Activated CD4-positive, alpha-beta T cell treated with anti-CD3 and anti-CD28 coated beads for 36 hours (primary cell): ENCODE measurements around the gene SLCO3A1. TPM values are rescaled to one million over a fixed set of nuclear protein-coding genes. Genes with fewer than 3 reads are reported as not detected.

ENCODE experiments used
- ATAC-seq: fragments of 200-7000 bp; cut with Tn5 transposase; one replicate; pipeline ENCODE4 v1.10.0; 2021; ENCODE audit warnings: mild to moderate bottlenecking, moderate library complexity
- CTCF ChIA-PET: fragments of 350-600 bp; sonication (Branson Sonifier 250); formaldehyde crosslinking; loops from one replicate; lab custom pipeline; 2021; ENCODE audit warnings: antibody characterized with exemption; lab: Charles Lee
- POLR2A ChIA-PET: fragments of 350-600 bp; sonication (Branson Sonifier 250); formaldehyde crosslinking; loops from one replicate; lab custom pipeline; 2021; ENCODE audit warnings: antibody characterized with exemption, inconsistent platforms; lab: Charles Lee
- DNase-seq: peaks from one replicate; pipeline ENCODE4 v3.0.0-alpha.2; 2020
- H3K27ac Mint-ChIP-seq: one replicate; pipeline ENCODE4 v1.8.0; 2021; ENCODE audit warnings: mixed read lengths
- H3K27me3 Mint-ChIP-seq: one replicate; pipeline ENCODE4 v1.8.0; 2021; ENCODE audit warnings: mixed read lengths
- H3K36me3 Mint-ChIP-seq: one replicate; pipeline ENCODE4 v1.8.0; 2021; ENCODE audit warnings: low read depth, mixed read lengths
- H3K4me1 Mint-ChIP-seq: one replicate; pipeline ENCODE4 v1.8.0; 2021; ENCODE audit warnings: mixed read lengths
- H3K4me3 Mint-ChIP-seq: one replicate; pipeline ENCODE4 v1.8.0; 2021; ENCODE audit warnings: mild to moderate bottlenecking, moderate library complexity, mixed read lengths
- H3K9me3 Mint-ChIP-seq: one replicate; pipeline ENCODE4 v1.8.0; 2021; ENCODE audit warnings: low read depth, mixed read lengths
- intact Hi-C, 2 experiments: fragments of 100-400 bp; cut with DNase I in 1 of 2; cut with micrococcal nuclease in 1 of 2; formaldehyde crosslinking; loops; one replicate each; pipeline versions ENCODE4 v1.14.2 to v1.15.1; 2022 to 2024; cut with DNase I, micrococcal nuclease
- total RNA-seq, 2 experiments: library from RNA; stranded (reverse); gene quantifications; one replicate each; pipeline ENCODE4 v1.2.3, GENCODE V29; 2021

The SLCO3A1 gene
- total RNA-seq, 2 experiments from 2014 or later, result 5.6 to 5.8 TPM

DNA sequence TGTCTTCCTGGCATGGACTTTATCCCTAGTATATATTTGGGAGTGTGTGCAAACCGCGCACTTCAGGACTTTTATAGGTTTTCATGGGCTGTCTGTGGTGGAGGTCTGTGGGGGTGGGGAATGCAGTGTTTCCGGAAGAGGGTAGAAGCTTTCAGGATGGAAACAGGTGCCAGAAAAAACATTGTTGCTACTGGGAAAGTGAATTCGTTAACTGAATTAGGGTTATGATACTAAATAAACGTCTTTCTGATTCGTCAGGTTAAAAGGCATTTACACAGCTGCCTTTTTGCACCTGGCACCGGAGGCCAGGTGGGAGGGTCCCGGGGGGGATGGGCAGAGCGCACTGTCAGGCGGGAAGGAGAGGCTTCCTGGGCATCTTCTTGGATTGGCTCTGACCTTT, 62.1 kb downstream of the SLCO3A1 start:
- CTCF ChIA-PET, result no interaction called here
- Mint-ChIP-seq H3K27me3 (no peaks in the 10 kb centered on the region), H3K4me1 (no peaks in the 10 kb centered on the region), H3K9me3 (no peaks in the 10 kb centered on the region), H3K27ac (no peak overlapping the region), H3K4me3 (no peak overlapping the region), H3K36me3 (peaks cover 8% of the 10 kb centered on the region)
- ATAC-seq, result no peak
- DNase-seq, result no peak
- POLR2A ChIA-PET, result no interaction called here
- intact Hi-C loops, result no loop called here

DNA sequence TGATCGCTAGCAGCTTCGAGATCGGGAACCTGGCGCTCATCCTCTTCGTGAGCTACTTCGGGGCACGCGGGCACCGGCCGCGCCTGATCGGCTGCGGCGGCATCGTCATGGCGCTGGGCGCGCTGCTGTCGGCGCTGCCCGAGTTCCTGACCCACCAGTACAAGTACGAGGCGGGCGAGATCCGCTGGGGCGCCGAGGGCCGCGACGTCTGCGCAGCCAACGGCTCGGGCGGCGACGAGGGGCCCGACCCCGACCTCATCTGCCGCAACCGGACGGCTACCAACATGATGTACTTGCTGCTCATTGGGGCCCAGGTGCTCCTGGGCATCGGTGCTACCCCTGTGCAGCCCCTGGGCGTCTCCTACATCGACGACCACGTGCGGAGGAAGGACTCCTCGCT, 62.5 kb downstream of the SLCO3A1 start:
- Mint-ChIP-seq H3K9me3 (no peaks in the 10 kb centered on the region), H3K4me3 (no peak overlapping the region), H3K36me3 (peaks cover 8% of the 10 kb centered on the region), H3K4me1 (peaks cover 3% of the 10 kb centered on the region), H3K27ac (no peak overlapping the region), H3K27me3 (no peaks in the 10 kb centered on the region)
- ATAC-seq (no peak), DNase-seq (no peak)
- POLR2A ChIA-PET, result no interaction called here
- CTCF ChIA-PET, result interaction anchor here (1.1 kb wide), 1 partner anchor 30 kb away, joined by 4 read pairs; no protein-coding TSS in a partner anchor
- intact Hi-C loops, result no loop called here

DNA sequence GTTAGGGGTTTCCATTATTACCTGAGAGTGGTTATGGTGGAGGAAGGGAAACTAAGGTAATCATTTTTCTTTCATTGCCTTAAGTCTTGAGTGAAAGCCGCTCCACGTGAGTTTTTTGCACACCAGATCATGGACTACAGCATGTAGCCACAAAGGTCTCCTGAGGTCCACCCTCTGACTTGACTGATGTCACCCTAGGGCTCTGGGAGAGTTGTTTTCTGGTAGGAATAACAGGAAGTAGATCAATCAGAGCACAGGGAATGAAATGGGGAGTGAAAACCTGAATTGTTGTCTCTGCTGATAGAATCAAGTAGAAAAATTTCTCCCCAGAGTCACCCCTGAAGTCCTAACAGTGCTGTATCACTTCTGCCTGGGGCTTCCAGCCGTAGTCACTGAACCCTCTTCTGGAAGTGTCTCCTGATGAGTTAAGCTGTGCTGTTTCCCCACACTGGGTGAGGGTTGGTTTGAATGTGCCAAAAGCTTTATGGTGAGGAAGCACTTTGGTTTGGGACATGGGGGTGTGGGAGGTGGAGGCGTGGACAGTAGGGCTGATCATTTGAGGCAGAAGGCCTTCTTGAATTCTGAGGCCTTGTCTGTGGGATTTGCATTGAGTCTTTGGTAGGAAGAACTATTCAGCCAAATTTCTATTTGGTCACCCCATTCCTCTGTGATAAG, 64.3 kb downstream of the SLCO3A1 start:
- DNase-seq (no peak), ATAC-seq (no peak)
- peaks cover 8% of the 10 kb centered on the region for H3K36me3 Mint-ChIP-seq
- ChIA-PET CTCF (no interaction called here), POLR2A (no interaction called here)
- no peaks in the 10 kb centered on the region for H3K27me3 Mint-ChIP-seq
- intact Hi-C loops, result no loop called here
- H3K4me3 Mint-ChIP-seq, result no peak overlapping the region
- H3K9me3 Mint-ChIP-seq, result no peaks in the 10 kb centered on the region
- H3K4me1 Mint-ChIP-seq, result peaks cover 11% of the 10 kb centered on the region
- H3K27ac Mint-ChIP-seq, result no peak overlapping the region

DNA sequence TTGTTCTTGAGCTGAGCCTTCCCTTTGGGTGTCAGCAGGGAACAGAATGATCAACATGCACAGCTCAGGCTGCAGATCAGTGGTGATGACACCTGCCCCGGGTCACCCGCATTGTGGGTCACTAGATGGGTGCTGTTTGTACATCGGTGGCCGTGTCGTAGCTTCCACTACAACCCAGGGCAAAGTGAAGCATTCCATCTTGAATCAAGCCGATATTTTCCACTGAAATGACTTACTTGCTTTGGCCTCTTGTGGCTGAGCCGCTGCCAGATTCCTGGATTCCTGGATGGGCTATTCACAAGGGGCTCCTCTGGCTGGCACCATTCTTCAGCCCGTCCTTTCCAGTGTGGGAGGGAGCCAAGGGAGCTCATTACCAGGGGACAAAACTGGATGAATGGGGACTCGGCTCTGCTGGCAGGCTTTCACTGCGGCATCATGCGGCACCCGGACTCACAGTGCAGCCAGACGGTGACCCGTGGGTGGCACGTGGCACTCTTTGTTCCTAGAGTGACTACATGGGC, 65.6 kb downstream of the SLCO3A1 start:
- H3K27me3 Mint-ChIP-seq, result no peaks in the 10 kb centered on the region
- intact Hi-C loops, result no loop called here
- peaks cover 8% of the 10 kb centered on the region for H3K36me3 Mint-ChIP-seq
- H3K4me3 Mint-ChIP-seq, result no peak overlapping the region
- H3K9me3 Mint-ChIP-seq, result no peaks in the 10 kb centered on the region
- DNase-seq, result no peak
- CTCF ChIA-PET, result interaction anchor here (0.6 to 0.7 kb wide), 2 partner anchors 105 to 122 kb away, joined by 3 read pairs; no protein-coding TSS in a partner anchor
- POLR2A ChIA-PET, result no interaction called here
- ATAC-seq, result no peak
- H3K27ac Mint-ChIP-seq, result no peak overlapping the region
- H3K4me1 Mint-ChIP-seq, result peaks cover 11% of the 10 kb centered on the region

DNA sequence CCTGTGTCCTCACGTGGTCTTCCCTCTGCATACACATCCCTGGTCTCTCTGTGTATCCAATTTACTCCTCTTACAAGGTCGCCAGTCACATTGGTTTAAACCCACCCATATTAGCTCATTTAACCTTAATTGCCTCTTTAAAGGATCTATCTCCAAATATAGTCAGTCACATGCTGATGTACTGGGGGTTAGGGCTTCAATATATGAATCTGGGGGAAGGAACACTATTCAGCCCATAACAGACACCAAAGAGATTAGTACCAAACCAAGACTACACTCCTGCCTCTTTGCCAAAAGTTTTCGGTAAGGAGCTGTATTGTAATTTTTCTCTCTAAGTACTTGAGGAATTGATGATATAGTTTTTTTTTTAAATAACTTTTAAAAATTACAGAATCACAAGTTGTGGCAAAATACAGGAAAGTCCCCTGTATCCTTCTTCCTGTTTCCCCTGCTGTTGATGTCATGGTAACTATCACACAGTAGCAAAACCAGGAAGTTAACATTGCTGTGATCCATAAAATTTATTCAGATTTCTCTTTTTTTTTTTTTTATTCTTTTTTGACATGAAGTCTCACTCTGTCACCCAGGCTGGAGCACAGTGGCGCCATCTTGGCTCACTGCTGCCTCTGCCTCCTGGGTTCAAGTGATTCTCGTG, 67.8 kb downstream of the SLCO3A1 start:
- no peak for DNase-seq
- no peaks in the 10 kb centered on the region for H3K9me3 Mint-ChIP-seq
- H3K36me3 Mint-ChIP-seq, result peaks cover 8% of the 10 kb centered on the region
- H3K4me1 Mint-ChIP-seq, result peaks cover 24% of the 10 kb centered on the region
- no peak overlapping the region for H3K4me3 Mint-ChIP-seq
- CTCF ChIA-PET, result interaction anchor here (1.2 kb wide), 1 partner anchor 215 kb away, joined by 3 read pairs; no protein-coding TSS in a partner anchor
- POLR2A ChIA-PET, result interaction anchor here (0.6 kb wide), 1 partner anchor 480 kb away, joined by 8 read pairs; no protein-coding TSS in a partner anchor
- H3K27ac Mint-ChIP-seq, result no peak overlapping the region
- H3K27me3 Mint-ChIP-seq, result no peaks in the 10 kb centered on the region
- peak; percentile 68 for ATAC-seq
- intact Hi-C loops, result no loop called here

DNA sequence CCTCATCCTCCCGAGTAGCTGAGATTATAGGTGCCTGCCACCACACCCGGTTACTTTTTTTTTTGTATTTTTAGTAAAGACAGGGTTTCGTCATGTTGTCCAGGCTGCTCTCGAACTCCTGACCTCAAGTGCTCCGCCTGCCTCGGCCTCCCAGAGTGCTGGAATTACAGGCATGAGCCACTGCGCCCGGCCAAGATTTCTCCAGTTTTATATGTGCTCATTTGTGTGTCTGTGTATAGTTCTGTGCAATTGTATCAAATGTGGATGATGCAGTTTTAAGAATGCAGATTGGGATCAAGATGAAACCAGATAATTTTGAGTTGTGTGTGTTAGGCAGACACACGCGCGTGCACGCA, 68.3 kb downstream of the SLCO3A1 start:
- POLR2A ChIA-PET, result no interaction called here
- DNase-seq, result no peak
- CTCF ChIA-PET, result interaction anchor here (1.2 kb wide), 1 partner anchor 215 kb away, joined by 3 read pairs; no protein-coding TSS in a partner anchor
- Mint-ChIP-seq H3K4me3 (no peak overlapping the region), H3K9me3 (no peaks in the 10 kb centered on the region), H3K27me3 (no peaks in the 10 kb centered on the region), H3K4me1 (peaks cover 29% of the 10 kb centered on the region), H3K27ac (no peak overlapping the region), H3K36me3 (peaks cover 3% of the 10 kb centered on the region)
- intact Hi-C loops, result no loop called here
- no peak for ATAC-seq

DNA sequence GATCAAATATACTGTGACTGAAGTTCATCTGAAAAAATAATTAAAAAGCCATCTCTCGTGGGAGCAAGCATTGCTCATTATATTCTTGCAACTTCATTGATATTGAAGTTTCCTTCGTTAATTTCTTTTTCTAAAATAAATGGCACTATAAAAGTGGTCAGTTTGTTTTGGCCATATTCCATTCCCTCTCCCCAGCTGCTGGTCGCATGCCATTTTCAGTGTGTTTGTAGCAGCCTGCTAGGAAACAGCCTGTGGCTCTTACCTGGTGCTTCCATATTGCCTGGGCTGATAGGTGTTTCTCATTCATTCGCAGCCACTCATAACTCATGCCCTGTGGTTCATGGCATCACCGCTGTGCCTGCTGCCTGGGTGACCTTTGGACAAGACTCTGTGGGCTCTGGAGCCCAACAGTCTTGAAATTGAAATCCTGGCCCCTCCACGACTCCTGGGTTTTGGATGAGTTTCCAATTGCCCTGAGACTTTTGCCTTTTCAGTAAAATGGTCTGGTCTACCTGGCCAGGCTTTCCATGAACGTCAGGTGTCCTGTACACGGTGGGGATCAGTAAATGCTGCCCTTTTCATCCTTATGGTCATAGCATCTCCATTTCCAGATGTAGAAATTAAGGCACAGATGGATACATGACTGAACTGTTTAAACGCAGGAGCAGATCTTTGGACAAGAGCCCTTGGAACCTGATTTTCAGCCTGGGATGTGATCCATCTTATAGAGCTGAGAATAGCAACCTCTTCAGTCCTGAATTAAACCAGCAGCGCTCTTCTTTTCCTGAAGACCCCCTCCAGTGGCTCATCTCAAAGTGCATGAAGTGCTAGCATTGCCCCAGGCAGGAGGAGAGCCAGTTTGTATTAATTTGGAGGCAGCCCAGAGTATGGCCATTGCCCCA, 69.4 kb downstream of the SLCO3A1 start:
- peak overlapping the region; percentile 21 for H3K27ac Mint-ChIP-seq
- ChIA-PET CTCF (no interaction called here), POLR2A (no interaction called here)
- no peaks in the 10 kb centered on the region for H3K36me3 Mint-ChIP-seq
- no peak for ATAC-seq
- no peak for DNase-seq
- H3K27me3 Mint-ChIP-seq, result no peaks in the 10 kb centered on the region
- intact Hi-C loops, result no loop called here
- H3K4me3 Mint-ChIP-seq, result no peak overlapping the region
- H3K4me1 Mint-ChIP-seq, result peaks cover 37% of the 10 kb centered on the region
- no peaks in the 10 kb centered on the region for H3K9me3 Mint-ChIP-seq

DNA sequence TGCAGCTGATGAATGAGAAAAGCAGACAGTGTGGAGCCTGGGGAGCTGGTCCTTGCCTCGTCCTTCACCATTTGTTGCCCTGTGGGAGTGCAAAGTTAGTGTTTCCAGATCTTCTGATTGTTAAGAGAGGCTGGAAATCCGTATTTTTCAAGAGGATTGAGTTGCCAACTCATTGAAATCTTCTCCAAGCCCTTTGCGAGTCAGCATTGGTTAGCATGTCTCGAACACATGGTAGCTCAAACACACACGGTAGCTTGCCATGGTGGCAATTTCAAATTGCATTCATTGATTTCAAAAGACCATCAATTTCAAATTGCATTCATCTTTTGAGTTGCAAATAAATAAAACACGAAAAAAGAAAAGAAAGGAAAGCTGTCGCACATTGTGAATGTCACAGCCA, 70.7 kb downstream of the SLCO3A1 start:
- intact Hi-C loops, result no loop called here
- Mint-ChIP-seq H3K36me3 (no peaks in the 10 kb centered on the region), H3K27ac (no peak overlapping the region), H3K4me3 (no peak overlapping the region), H3K9me3 (no peaks in the 10 kb centered on the region), H3K4me1 (peaks cover 37% of the 10 kb centered on the region), H3K27me3 (no peaks in the 10 kb centered on the region)
- ATAC-seq, result no peak
- POLR2A ChIA-PET, result interaction anchor here (0.5 kb wide), 1 partner anchor 926 kb away, joined by 3 read pairs; no protein-coding TSS in a partner anchor
- no peak for DNase-seq
- CTCF ChIA-PET, result interaction anchor here (0.6 kb wide), 1 partner anchor 94 kb away, joined by 3 read pairs; no protein-coding TSS in a partner anchor

DNA sequence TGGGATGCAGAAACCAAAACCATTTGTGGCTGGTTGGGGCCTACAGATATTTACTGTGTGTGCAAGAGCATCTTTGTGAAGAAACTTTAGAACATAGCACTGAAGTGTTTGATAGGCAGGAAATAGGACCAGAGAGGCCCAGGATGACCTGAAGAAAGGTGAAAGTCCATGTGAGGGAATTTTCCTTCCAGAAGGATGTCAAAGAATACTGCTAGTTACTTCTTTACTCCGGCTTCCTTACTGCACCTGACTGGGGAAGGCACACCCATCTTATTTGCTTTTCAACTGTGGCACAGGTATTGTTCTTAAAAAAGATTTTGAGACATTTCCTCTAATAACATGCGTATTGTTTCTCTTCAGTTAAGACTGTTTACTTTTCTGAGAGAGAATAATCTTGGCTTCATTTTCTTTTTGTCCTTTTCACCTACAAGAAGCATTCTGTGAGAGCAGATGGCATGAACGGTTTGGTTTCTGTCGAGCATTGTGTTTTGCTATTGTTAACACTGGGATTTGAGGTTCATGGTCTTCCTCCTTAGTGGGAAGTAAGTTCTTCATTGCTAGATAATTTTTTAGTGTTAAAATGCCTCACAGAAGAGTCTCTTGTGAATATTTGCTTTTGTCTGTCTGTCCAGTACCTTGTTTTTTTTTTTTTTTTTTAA, 71.5 kb downstream of the SLCO3A1 start:
- ChIA-PET POLR2A (no interaction called here), CTCF (interaction anchor here (0.8 kb wide), 1 partner anchor 17 kb away, joined by 3 read pairs; no protein-coding TSS in a partner anchor)
- no peak overlapping the region for H3K4me3 Mint-ChIP-seq
- peaks cover 38% of the 10 kb centered on the region for H3K4me1 Mint-ChIP-seq
- ATAC-seq (no peak), DNase-seq (no peak)
- no peaks in the 10 kb centered on the region for H3K27me3 Mint-ChIP-seq
- H3K27ac Mint-ChIP-seq, result no peak overlapping the region
- no peaks in the 10 kb centered on the region for H3K36me3 Mint-ChIP-seq
- intact Hi-C loops, result no loop called here
- H3K9me3 Mint-ChIP-seq, result no peaks in the 10 kb centered on the region

DNA sequence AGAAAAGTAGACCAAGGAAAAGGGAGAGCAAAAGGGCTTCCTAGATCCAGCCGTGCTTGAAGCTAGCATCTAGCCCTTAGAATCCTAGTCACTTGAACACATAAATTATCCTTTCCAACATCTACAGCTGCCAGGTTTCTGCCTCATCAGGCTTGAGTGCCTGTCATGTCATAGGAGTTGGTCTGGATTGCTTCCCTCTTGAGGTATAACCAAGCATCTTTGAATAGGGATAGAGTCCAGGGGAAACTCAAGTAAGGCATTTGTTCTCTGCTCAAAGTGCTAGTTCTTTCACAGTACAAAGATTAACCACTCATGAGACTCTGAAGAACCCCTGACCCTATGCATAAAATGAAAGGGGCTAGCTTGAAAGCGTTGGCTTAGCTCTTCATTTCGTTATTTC, 72.3 kb downstream of the SLCO3A1 start:
- CTCF ChIA-PET, result interaction anchor here (0.8 to 1.8 kb wide), 3 partner anchors 16 to 153 kb away, joined by 3 to 7 read pairs (median 5); no protein-coding TSS in a partner anchor
- H3K9me3 Mint-ChIP-seq, result no peaks in the 10 kb centered on the region
- ATAC-seq (no peak), DNase-seq (no peak)
- H3K27me3 Mint-ChIP-seq, result no peaks in the 10 kb centered on the region
- POLR2A ChIA-PET, result no interaction called here
- H3K4me1 Mint-ChIP-seq, result peaks cover 40% of the 10 kb centered on the region
- no peak overlapping the region for H3K27ac Mint-ChIP-seq
- H3K36me3 Mint-ChIP-seq, result no peaks in the 10 kb centered on the region
- no peak overlapping the region for H3K4me3 Mint-ChIP-seq
- intact Hi-C loops, result no loop called here

DNA sequence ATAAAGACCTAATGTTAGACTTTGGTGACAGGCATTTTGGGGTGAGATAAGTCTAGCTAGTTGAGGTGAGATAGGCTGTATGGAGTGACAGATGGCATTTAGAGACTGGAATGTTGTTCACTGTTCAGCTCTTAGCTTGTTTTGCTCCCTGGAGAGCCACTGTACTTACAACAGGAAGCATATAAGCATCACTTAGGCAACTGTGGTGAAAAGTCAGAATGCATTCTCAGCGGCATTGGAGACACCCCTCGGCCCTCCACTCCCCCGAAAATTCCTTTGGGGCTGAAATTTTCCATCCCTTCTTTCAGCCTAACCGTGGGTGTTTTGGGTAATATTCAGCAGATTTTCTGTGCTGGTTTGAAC, 73.4 kb downstream of the SLCO3A1 start:
- intact Hi-C loops, result no loop called here
- ATAC-seq (no peak), DNase-seq (no peak)
- Mint-ChIP-seq H3K9me3 (no peaks in the 10 kb centered on the region), H3K4me3 (no peak overlapping the region), H3K36me3 (no peaks in the 10 kb centered on the region), H3K4me1 (peaks cover 31% of the 10 kb centered on the region), H3K27me3 (no peaks in the 10 kb centered on the region), H3K27ac (no peak overlapping the region)
- CTCF ChIA-PET, result interaction anchor here (1.8 kb wide), 1 partner anchor 152 kb away, joined by 7 read pairs; no protein-coding TSS in a partner anchor
- POLR2A ChIA-PET, result no interaction called here
